Peyer's patch (tissue), 4 donors: ENCODE data around the gene LRTM2.

Source experiments
- CTCF ChIP-seq, 6 experiments: fragments of 450-650 bp in 4 of 6; fragments of 200-600 bp in 2 of 6; sonication (generic) in 1 of 6; IDR thresholded peaks; one replicate each; pipeline ENCODE4 v1.5.1; 2017 to 2019; ENCODE audit warnings: antibody characterized with exemption in 6 of 6, mild to moderate bottlenecking in 3 of 6, moderate library complexity in 1 of 6
- POLR2A ChIP-seq, 2 donors: fragments of 450-650 bp; IDR thresholded peaks; one replicate each; pipeline ENCODE4 v1.5.1; 2017; ENCODE audit warnings: antibody characterized with exemption in 2 of 2, mild to moderate bottlenecking in 2 of 2, moderate library complexity in 2 of 2

GRCh38 chr12:1803736-1804135 lies 16.6 kb upstream of the LRTM2 start:
- TF ChIP-seq CTCF (IDR thresholded peaks at IDR 0.05) (no peak), POLR2A (IDR thresholded peaks at IDR 0.05) (no peak)
